Spleen (tissue), 7 donors: ENCODE data around the gene GRIN2B.

Source experiments
- POLR2AphosphoS5 ChIP-seq, 3 donors: sonication (generic); formaldehyde crosslinking; IDR thresholded peaks; one replicate each; pipeline ENCODE4 v1.5.1; 2017; ENCODE audit warnings: antibody characterized with exemption in 3 of 3
- TF ChIP-seq, protein P1 (sequence below), 11 experiments: fragments of 200-600 bp in 7 of 11; fragments of 450-650 bp in 4 of 11; sonication (generic) in 4 of 11; IDR thresholded peaks in 8 of 11; conservative IDR thresholded peaks in 3 of 11; 1 replicate in 7 of 11; 2 replicates in 4 of 11; pipeline versions ENCODE4 v1.4.0 to v1.8.0; 2016 to 2021; ENCODE audit warnings: antibody characterized with exemption in 11 of 11, inconsistent platforms in 4 of 11, mild to moderate bottlenecking in 1 of 11
- donor health status: DM: no; HTN: no; CAD: no; lungs with moderate emphysema.
- donor health status: DM: no; HTN: no; CAD: no.
- donor health status: DM: no; HTN: no; CAD: no.

DNA sequence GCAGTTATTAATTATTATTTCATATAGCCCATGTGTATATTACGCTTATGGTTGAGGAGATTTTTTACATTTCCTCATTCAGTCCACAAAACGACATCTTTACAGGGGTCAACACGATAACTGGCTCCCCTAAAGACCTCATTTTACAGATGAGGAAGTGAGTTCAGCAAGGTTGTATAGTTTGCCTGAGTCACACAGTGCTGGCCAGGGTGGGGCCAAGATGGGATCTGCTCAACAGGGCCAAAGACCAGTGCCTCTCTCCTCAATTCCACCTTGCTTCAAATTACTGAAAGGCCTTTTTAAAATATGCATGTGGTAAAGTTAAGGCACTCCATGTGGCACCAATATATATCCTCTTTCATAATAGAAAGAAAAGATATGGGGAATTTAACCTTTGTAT is 13.1 kb downstream of the GRIN2B start:
- TF ChIP-seq, protein P1, sequence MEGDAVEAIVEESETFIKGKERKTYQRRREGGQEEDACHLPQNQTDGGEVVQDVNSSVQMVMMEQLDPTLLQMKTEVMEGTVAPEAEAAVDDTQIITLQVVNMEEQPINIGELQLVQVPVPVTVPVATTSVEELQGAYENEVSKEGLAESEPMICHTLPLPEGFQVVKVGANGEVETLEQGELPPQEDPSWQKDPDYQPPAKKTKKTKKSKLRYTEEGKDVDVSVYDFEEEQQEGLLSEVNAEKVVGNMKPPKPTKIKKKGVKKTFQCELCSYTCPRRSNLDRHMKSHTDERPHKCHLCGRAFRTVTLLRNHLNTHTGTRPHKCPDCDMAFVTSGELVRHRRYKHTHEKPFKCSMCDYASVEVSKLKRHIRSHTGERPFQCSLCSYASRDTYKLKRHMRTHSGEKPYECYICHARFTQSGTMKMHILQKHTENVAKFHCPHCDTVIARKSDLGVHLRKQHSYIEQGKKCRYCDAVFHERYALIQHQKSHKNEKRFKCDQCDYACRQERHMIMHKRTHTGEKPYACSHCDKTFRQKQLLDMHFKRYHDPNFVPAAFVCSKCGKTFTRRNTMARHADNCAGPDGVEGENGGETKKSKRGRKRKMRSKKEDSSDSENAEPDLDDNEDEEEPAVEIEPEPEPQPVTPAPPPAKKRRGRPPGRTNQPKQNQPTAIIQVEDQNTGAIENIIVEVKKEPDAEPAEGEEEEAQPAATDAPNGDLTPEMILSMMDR (IDR thresholded peaks at IDR 0.05 in 8 of 11, conservative IDR thresholded peaks at IDR 0.05 in 3 of 11): no peak
- no peak for TF ChIP-seq POLR2AphosphoS5 (IDR thresholded peaks at IDR 0.05)
